Uterus (tissue), 4 donors: ENCODE data around the gene RAD23A. TPM values are rescaled to one million over a fixed set of nuclear protein-coding genes. Genes with fewer than 3 reads are reported as not detected.

Experiments
- DNase-seq, 2 donors: peaks; one replicate each; pipeline ENCODE4 v3.0.0-alpha.2; 2019 to 2020
- H3K27ac ChIP-seq, 2 donors: fragments of 200-600 bp; sonication (generic); 1 replicate in 1 of 2; 2 replicates in 1 of 2; pipeline ENCODE4 v1.5.1; 2016 to 2018
- H3K27me3 ChIP-seq, 2 donors: fragments of 200-600 bp; sonication (generic); one replicate each; pipeline ENCODE4 v1.5.1; 2018 to 2019; ENCODE audit warnings: control low read depth in 1 of 2
- H3K36me3 ChIP-seq, 2 donors: fragments of 200-600 bp; sonication (generic); one replicate each; pipeline ENCODE4 v1.5.1; 2019; ENCODE audit warnings: control low read depth in 1 of 2
- H3K4me1 ChIP-seq, 2 donors: fragments of 200-600 bp; sonication (generic); one replicate each; pipeline ENCODE4 v1.5.1; 2018 to 2019; ENCODE audit warnings: control low read depth in 1 of 2
- H3K4me3 ChIP-seq, 2 donors: fragments of 200-600 bp; sonication (generic); 1 replicate in 1 of 2; 2 replicates in 1 of 2; pipeline ENCODE4 v1.5.1; 2018 to 2019; ENCODE audit warnings: mild to moderate bottlenecking in 1 of 2
- H3K9me3 ChIP-seq, 2 donors: fragments of 200-600 bp; sonication (generic); one replicate each; pipeline ENCODE4 v1.5.1; 2019; ENCODE audit warnings: control low read depth in 1 of 2
- CTCF ChIP-seq, 4 experiments: fragments of 200-600 bp in 2 of 4; fragments of 450-650 bp in 2 of 4; sonication (generic) in 2 of 4; IDR thresholded peaks; one replicate each; pipeline ENCODE4 v1.5.1; 2016 to 2019; ENCODE audit warnings: antibody characterized with exemption in 4 of 4, mild to moderate bottlenecking in 2 of 4, moderate library complexity in 1 of 4
- POLR2A ChIP-seq, 2 donors: fragments of 450-650 bp; IDR thresholded peaks; one replicate each; pipeline ENCODE4 v1.6.1; 2016; ENCODE audit warnings: antibody characterized with exemption in 2 of 2, mild to moderate bottlenecking in 1 of 2, moderate library complexity in 1 of 2
- intact Hi-C: fragments of 100-400 bp; cut with DNase I; formaldehyde crosslinking; loops from one replicate; pipeline ENCODE4 v1.15.1; 2023; ENCODE audit warnings: low total_unique reads
- total RNA-seq, 4 donors: library from RNA; depleted of rRNA in 3 of 4; stranded (reverse); fragments of >200 nt in 3 of 4; gene quantifications; one replicate each; pipeline versions ENCODE4 v1.1.0 to v1.2.4, GENCODE V29; 2014 to 2023
- donor health status: DM: yes; HTN: yes; CAD: no.

Gene RAD23A
- total RNA-seq, 4 donors from 2014 or later: 13.3 to 105 (median 64.4) TPM

GRCh38 chr19:12983091-12983490 is 37.4 kb downstream of the RAD23A start:
- TF ChIP-seq POLR2A (IDR thresholded peaks at IDR 0.05) (no peak), CTCF (IDR thresholded peaks at IDR 0.05) (no peak)
- Histone ChIP-seq H3K36me3 (no peaks in the 10 kb centered on the region), H3K4me1 (no peaks in the 10 kb centered on the region), H3K27me3 (no peaks in the 10 kb centered on the region), H3K9me3 (no peaks in the 10 kb centered on the region), H3K27ac (peak overlapping the region; percentile 6 to 45), H3K4me3 (peak overlapping the region in 1 of 2 donors; percentile 30)
- DNase-seq: no peak
- intact Hi-C loops: loop anchor here (5.0 kb wide), 1 partner anchor 79 kb away; no protein-coding TSS in a partner anchor

- TF ChIP-seq CTCF (IDR thresholded peaks at IDR 0.05) (peak; percentile 90 to 99 (median 99)), POLR2A (IDR thresholded peaks at IDR 0.05) (peak in 1 of 2 donors; percentile 35)
- intact Hi-C loops: loop anchor here (5.0 kb wide), 1 partner anchor 79 kb away; no protein-coding TSS in a partner anchor
- Histone ChIP-seq H3K36me3 (no peaks in the 10 kb centered on the region), H3K4me1 (no peaks in the 10 kb centered on the region), H3K27me3 (no peaks in the 10 kb centered on the region), H3K9me3 (no peaks in the 10 kb centered on the region), H3K4me3 (peak overlapping the region in 1 of 2 donors; percentile 30), H3K27ac (peak overlapping the region in 1 of 2 donors; percentile 45)
- DNase-seq: peak; percentile 72 to 85
These were observed 38.0 kb downstream of the RAD23A start for GRCh38 chr19:12983542-12984142.

DNA sequence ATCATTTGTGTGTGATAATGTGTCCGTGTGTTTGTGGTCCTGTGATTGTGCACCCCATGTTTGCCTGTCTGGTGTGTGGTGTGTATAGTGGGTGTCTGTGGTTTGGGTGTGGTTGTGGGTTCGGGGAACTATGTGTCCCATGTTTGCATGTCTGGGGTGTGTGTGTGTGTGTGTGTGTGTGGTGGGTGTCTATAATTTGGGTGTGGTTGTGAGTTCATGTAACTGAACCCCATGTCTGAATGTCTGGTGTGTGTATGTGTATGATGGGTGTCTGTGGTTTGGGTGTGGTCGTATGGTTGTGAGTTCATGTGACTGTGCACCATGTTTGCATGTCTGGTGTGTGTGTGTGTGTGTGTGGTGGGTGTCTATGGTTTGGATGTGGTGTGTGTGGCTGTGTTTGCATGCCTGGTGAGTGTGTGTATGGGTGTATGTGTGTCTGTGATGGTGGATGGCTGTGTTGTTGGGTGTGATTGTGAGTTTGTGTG is 38.5 kb downstream of the RAD23A start:
- Histone ChIP-seq H3K4me3 (no peak overlapping the region), H3K4me1 (no peaks in the 10 kb centered on the region), H3K27me3 (no peaks in the 10 kb centered on the region), H3K36me3 (no peaks in the 10 kb centered on the region), H3K27ac (no peak overlapping the region), H3K9me3 (no peaks in the 10 kb centered on the region)
- intact Hi-C loops: loop anchor here (5.0 kb wide), 1 partner anchor 78 kb away; no protein-coding TSS in a partner anchor
- DNase-seq: no peak
- TF ChIP-seq CTCF (IDR thresholded peaks at IDR 0.05) (no peak), POLR2A (IDR thresholded peaks at IDR 0.05) (no peak)

GRCh38 chr19:12984683-12985048 is 39.0 kb downstream of the RAD23A start:
- Histone ChIP-seq H3K9me3 (no peaks in the 10 kb centered on the region), H3K27me3 (no peaks in the 10 kb centered on the region), H3K36me3 (no peaks in the 10 kb centered on the region), H3K4me3 (no peak overlapping the region), H3K4me1 (no peaks in the 10 kb centered on the region), H3K27ac (no peak overlapping the region)
- intact Hi-C loops: loop anchor here (5.0 kb wide), 1 partner anchor 78 kb away; no protein-coding TSS in a partner anchor
- DNase-seq: no peak
- TF ChIP-seq POLR2A (IDR thresholded peaks at IDR 0.05) (no peak), CTCF (IDR thresholded peaks at IDR 0.05) (no peak)

- H3K9me3 ChIP-seq: no peaks in the 10 kb centered on the region
- TF ChIP-seq POLR2A (IDR thresholded peaks at IDR 0.05) (no peak), CTCF (IDR thresholded peaks at IDR 0.05) (no peak)
- no peaks in the 10 kb centered on the region for H3K27me3 ChIP-seq
- no peaks in the 10 kb centered on the region for H3K36me3 ChIP-seq
- H3K4me1 ChIP-seq: no peaks in the 10 kb centered on the region
- intact Hi-C loops: no loop called here
- no peak overlapping the region for H3K27ac ChIP-seq
- no peak overlapping the region for H3K4me3 ChIP-seq
- DNase-seq: no peak
These were observed 39.6 kb downstream of the RAD23A start for GRCh38 chr19:12985049-12985776.
